HG03469 (cell line): ENCODE measurements around the gene IQSEC1.

Experiments used
- ATAC-seq: cut with Tn5 transposase; IDR thresholded peaks from one replicate; pipeline ENCODE4 v1.9.1; 2021; ENCODE audit warnings: mild to moderate bottlenecking, moderate library complexity, moderate number of reproducible peaks; ENCODE audit not compliant: unreplicated experiment

The IQSEC1 gene

GRCh38 chr3:12961007-12961696, 112.1 kb downstream of the IQSEC1 start:
- no peak for ATAC-seq

GRCh38 chr3:12960497-12960896, 112.7 kb downstream of the IQSEC1 start:
- ATAC-seq: no peak

GRCh38 chr3:12959838-12960378, 113.3 kb downstream of the IQSEC1 start:
- ATAC-seq: no peak

GRCh38 chr3:12959410-12959809, 113.8 kb downstream of the IQSEC1 start:
- ATAC-seq: no peak

GRCh38 chr3:12957824-12958792, 115.1 kb downstream of the IQSEC1 start:
- ATAC-seq: no peak

GRCh38 chr3:12957339-12957738, 115.9 kb downstream of the IQSEC1 start:
- no peak for ATAC-seq

- no peak for ATAC-seq
Observed at GRCh38 chr3:12956316-12956660, 116.9 kb downstream of the IQSEC1 start.

GRCh38 chr3:12955651-12956315, 117.4 kb downstream of the IQSEC1 start:
- no peak for ATAC-seq

GRCh38 chr3:12954891-12955650, 118.2 kb downstream of the IQSEC1 start:
- ATAC-seq: no peak

- no peak for ATAC-seq
Observed at GRCh38 chr3:12954180-12954579, 119.0 kb downstream of the IQSEC1 start.

- ATAC-seq: no peak
Observed at GRCh38 chr3:12953201-12953995, 119.8 kb downstream of the IQSEC1 start.

GRCh38 chr3:12952343-12953200, 120.7 kb downstream of the IQSEC1 start:
- ATAC-seq: no peak

- ATAC-seq: peak; percentile 49
Observed at GRCh38 chr3:12948891-12949711, 124.1 kb downstream of the IQSEC1 start.

- no peak for ATAC-seq
Observed at GRCh38 chr3:12948371-12948770, 124.9 kb downstream of the IQSEC1 start.

- ATAC-seq: no peak
Observed at GRCh38 chr3:12947504-12948369, 125.5 kb downstream of the IQSEC1 start.

GRCh38 chr3:12946649-12947316, 126.4 kb downstream of the IQSEC1 start:
- ATAC-seq: no peak
